Trophoblast cell (in vitro differentiated cells and primary cell): ENCODE results near the gene ATL1.

Experiments used
- DNase-seq, 2 donors: peaks; one replicate each; pipeline ENCODE4 v3.0.0-alpha.2; 2016
- H2AFZ ChIP-seq: 2 replicates; pipeline ENCODE4 v1.6.1; 2013; ENCODE audit warnings: low read length, moderate library complexity, mild to moderate bottlenecking; ENCODE audit not compliant: insufficient read depth, poor library complexity
- H2AK5ac ChIP-seq: 2 replicates; pipeline ENCODE4 v1.6.1; 2013; ENCODE audit warnings: mild to moderate bottlenecking, low read length
- H2BK120ac ChIP-seq: 2 replicates; pipeline ENCODE4 v1.6.1; 2013; ENCODE audit warnings: low read length, mild to moderate bottlenecking, moderate library complexity; ENCODE audit not compliant: insufficient read depth, poor library complexity
- H2BK12ac ChIP-seq: 2 replicates; pipeline ENCODE4 v1.6.1; 2013; ENCODE audit warnings: mild to moderate bottlenecking, low read length, moderate library complexity
- H2BK5ac ChIP-seq: 2 replicates; pipeline ENCODE4 v1.6.1; 2013; ENCODE audit warnings: low read length, low read depth, moderate library complexity, mild to moderate bottlenecking; ENCODE audit not compliant: poor library complexity
- H3K14ac ChIP-seq: 2 replicates; pipeline ENCODE4 v1.6.1; 2013; ENCODE audit warnings: mild to moderate bottlenecking, low read length
- H3K18ac ChIP-seq: 2 replicates; pipeline ENCODE4 v1.6.1; 2013; ENCODE audit warnings: mild to moderate bottlenecking, low read length
- H3K23ac ChIP-seq: 2 replicates; pipeline ENCODE4 v1.6.1; 2013; ENCODE audit warnings: low read length
- H3K27ac ChIP-seq: 2 replicates; pipeline ENCODE4 v1.5.1; 2013; ENCODE audit warnings: low read depth, mild to moderate bottlenecking, inconsistent platforms, low read length, moderate library complexity
- H3K27me3 ChIP-seq: 2 replicates; pipeline ENCODE4 v1.6.1; 2013; ENCODE audit warnings: inconsistent platforms, mild to moderate bottlenecking, low read length, moderate library complexity; ENCODE audit not compliant: insufficient read depth
- H3K36me3 ChIP-seq, 2 experiments: 1 replicate in 1 of 2; 2 replicates in 1 of 2; pipeline ENCODE4 v1.6.1; 2013; ENCODE audit warnings: low read length in 2 of 2, mild to moderate bottlenecking in 2 of 2, moderate library complexity in 1 of 2; ENCODE audit not compliant: insufficient read depth in 2 of 2, control insufficient read depth in 1 of 2
- H3K4ac ChIP-seq: 2 replicates; pipeline ENCODE4 v1.6.1; 2013; ENCODE audit warnings: low read depth, mild to moderate bottlenecking, low read length, moderate library complexity
- H3K4me1 ChIP-seq, 2 experiments: 1 replicate in 1 of 2; 2 replicates in 1 of 2; pipeline ENCODE4 v1.6.1; 2013; ENCODE audit warnings: low read length in 2 of 2, mild to moderate bottlenecking in 2 of 2, moderate library complexity in 1 of 2; ENCODE audit not compliant: insufficient read depth in 2 of 2, control insufficient read depth in 1 of 2
- H3K4me2 ChIP-seq: 2 replicates; pipeline ENCODE4 v1.6.1; 2013; ENCODE audit warnings: inconsistent platforms, mild to moderate bottlenecking, low read length, moderate library complexity
- H3K4me3 ChIP-seq: 2 replicates; pipeline ENCODE4 v1.5.1; 2013; ENCODE audit warnings: mild to moderate bottlenecking, low read depth, low read length, inconsistent platforms
- H3K79me1 ChIP-seq: one replicate; pipeline ENCODE4 v1.6.1; 2013; ENCODE audit warnings: low read length
- H3K79me2 ChIP-seq: 2 replicates; pipeline ENCODE4 v1.6.1; 2013; ENCODE audit warnings: low read length, mild to moderate bottlenecking; ENCODE audit not compliant: control insufficient read depth, insufficient read depth, poor library complexity
- H3K9ac ChIP-seq: 2 replicates; pipeline ENCODE4 v1.6.1; 2013; ENCODE audit warnings: mild to moderate bottlenecking, low read length
- H3K9me3 ChIP-seq: 2 replicates; pipeline ENCODE4 v1.6.1; 2013; ENCODE audit warnings: low read depth, mild to moderate bottlenecking, control low read depth, inconsistent platforms, low read length; ENCODE audit not compliant: insufficient read depth
- H4K12ac ChIP-seq: 2 replicates; pipeline ENCODE4 v1.6.1; 2013; ENCODE audit warnings: low read depth, mild to moderate bottlenecking, low read length, moderate library complexity
- H4K8ac ChIP-seq: 2 replicates; pipeline ENCODE4 v1.6.1; 2013; ENCODE audit warnings: low read depth, mild to moderate bottlenecking, low read length, moderate library complexity
- H4K91ac ChIP-seq: one replicate; pipeline ENCODE4 v1.6.1; 2013; ENCODE audit warnings: low read depth, mild to moderate bottlenecking, low read length, moderate library complexity
- WGBS: extraction: QIAGEN DNeasy Blood & Tissue Kit; methylation state at CpG from one replicate; pipeline ENCODE4 v1.1.7; 2013; ENCODE audit warnings: missing lambda C conversion rate; ENCODE audit not compliant: insufficient read length, insufficient coverage; ENCODE audit errors: extremely low coverage; 5-methylcytosine and 5-hydroxymethylcytosine counted together

Gene ATL1

DNA sequence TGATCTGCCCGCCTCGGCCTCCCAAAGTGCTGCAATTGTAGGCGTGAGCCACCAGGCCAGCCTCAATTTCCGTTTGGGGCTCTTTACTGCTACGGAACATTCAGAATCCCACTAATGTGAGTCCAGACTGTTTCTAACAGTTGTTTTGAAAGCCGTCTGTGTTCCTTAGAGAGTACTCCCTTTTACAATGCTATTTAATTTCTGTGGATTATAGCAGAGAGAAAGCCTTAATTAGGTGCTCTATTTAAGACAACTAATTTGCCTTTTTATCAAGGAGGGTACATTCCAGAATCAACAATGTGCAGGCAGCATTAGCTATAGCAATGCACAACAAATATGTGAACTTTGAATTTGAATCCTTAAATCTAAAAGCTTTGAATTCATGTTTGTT is 110.9 kb downstream of the ATL1 start:
- Histone ChIP-seq H2BK12ac (no peak overlapping the region), H3K9ac (no peak overlapping the region), H3K9me3 (no peaks in the 10 kb centered on the region), H3K14ac (no peak overlapping the region), H2AFZ (no peak overlapping the region), H3K18ac (no peak overlapping the region), H3K4me1 (peaks cover 5 to 6% of the 10 kb centered on the region in 2 experiments), H2BK5ac (no peak overlapping the region), H3K27ac (no peak overlapping the region), H3K36me3 (no peaks in the 10 kb centered on the region), H3K4me2 (no peak overlapping the region), H2AK5ac (no peak overlapping the region), H4K8ac (no peak overlapping the region), H3K79me2 (peaks cover 5% of the 10 kb centered on the region), H4K12ac (no peak overlapping the region), H3K79me1 (peaks cover 9% of the 10 kb centered on the region), H3K4me3 (no peak overlapping the region), H3K4ac (no peak overlapping the region), H3K27me3 (no peaks in the 10 kb centered on the region), H2BK120ac (no peak overlapping the region), H3K23ac (no peak overlapping the region), H4K91ac (no peak overlapping the region)
- peak in 1 of 2 donors; percentile 47 for DNase-seq
- no CpG with 5 or more reads among the region's 6 CpGs for WGBS

DNA sequence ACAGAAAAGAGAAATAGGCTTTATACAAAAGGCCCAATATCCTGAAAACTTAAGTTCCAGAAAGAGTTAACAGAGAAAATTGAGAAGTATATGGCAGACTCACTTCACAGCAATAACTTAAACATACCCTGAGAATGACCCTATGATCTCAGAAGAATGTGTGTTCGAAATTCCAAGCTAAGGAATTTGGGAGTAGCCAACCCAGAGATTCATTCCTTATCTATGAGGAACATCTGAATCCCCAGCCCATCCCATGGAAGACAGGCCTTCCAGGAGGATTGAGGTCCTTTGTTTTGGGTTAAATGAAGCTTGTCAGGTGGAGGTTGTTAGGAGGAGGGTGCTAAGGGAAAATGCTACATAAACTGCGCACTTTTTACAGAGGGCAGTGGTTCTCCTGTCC is 115.7 kb downstream of the ATL1 start:
- no peaks in the 10 kb centered on the region for H3K27me3 ChIP-seq
- H2BK12ac ChIP-seq, result peak overlapping the region; percentile 82
- H3K27ac ChIP-seq, result no peak overlapping the region
- H3K36me3 ChIP-seq, result no peaks in the 10 kb centered on the region
- peaks cover 3 to 8% of the 10 kb centered on the region in 2 experiments for H3K4me1 ChIP-seq
- H3K4me3 ChIP-seq, result no peak overlapping the region
- H3K14ac ChIP-seq, result no peak overlapping the region
- no peak overlapping the region for H2AK5ac ChIP-seq
- H3K23ac ChIP-seq, result no peak overlapping the region
- H3K9ac ChIP-seq, result no peak overlapping the region
- H4K12ac ChIP-seq, result no peak overlapping the region
- WGBS, result no CpG with 5 or more reads among the region's 2 CpGs
- no peak overlapping the region for H3K18ac ChIP-seq
- no peaks in the 10 kb centered on the region for H3K79me2 ChIP-seq
- no peak overlapping the region for H2AFZ ChIP-seq
- no peak overlapping the region for H4K91ac ChIP-seq
- no peak overlapping the region for H3K4ac ChIP-seq
- H4K8ac ChIP-seq, result no peak overlapping the region
- H2BK5ac ChIP-seq, result peak overlapping the region; percentile 46
- no peaks in the 10 kb centered on the region for H3K9me3 ChIP-seq
- peak in 1 of 2 donors; percentile 66 for DNase-seq
- H2BK120ac ChIP-seq, result peak overlapping the region; percentile 31
- no peaks in the 10 kb centered on the region for H3K79me1 ChIP-seq
- peak overlapping the region; percentile 47 for H3K4me2 ChIP-seq

DNA sequence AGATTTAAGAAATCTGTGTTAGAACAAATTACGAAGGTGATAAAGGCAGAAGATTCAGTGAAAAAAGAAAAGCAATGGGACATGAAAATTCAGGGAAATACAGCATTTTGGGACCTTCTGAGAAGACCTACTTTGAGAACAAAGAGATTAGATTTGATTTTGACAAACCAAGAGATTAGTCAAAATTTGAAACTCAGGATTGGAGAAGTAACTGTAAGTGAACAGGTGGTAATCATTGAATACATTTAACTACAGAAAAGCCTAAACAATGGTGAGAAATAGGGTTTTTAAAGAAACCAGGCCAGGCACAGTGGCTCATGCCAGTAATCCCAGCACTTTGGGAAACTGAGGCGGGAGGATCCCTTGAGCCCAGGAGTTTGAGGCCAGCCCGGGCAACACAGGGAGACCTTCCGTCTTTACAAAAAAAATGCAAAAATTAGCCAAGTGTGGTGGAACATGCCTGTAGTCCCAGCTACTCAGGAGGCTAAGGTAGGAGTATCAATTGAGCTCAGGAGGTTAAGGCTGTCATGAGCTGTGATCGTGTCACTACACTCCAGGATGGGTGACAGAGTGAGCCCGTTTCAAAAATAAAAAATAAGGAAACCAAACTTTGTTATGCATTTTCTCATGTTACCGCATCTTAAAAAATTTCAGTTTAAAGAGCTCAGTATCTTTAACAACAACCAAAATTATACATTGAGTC is 117.0 kb downstream of the ATL1 start:
- Histone ChIP-seq H3K23ac (no peak overlapping the region), H4K12ac (no peak overlapping the region), H4K91ac (no peak overlapping the region), H3K9me3 (no peaks in the 10 kb centered on the region), H2BK5ac (no peak overlapping the region), H3K4ac (no peak overlapping the region), H2AFZ (no peak overlapping the region), H3K4me2 (no peak overlapping the region), H3K79me2 (no peaks in the 10 kb centered on the region), H3K79me1 (no peaks in the 10 kb centered on the region), H4K8ac (no peak overlapping the region), H3K14ac (no peak overlapping the region), H3K36me3 (no peaks in the 10 kb centered on the region), H3K4me1 (peaks cover 3 to 8% of the 10 kb centered on the region in 2 experiments), H3K27ac (no peak overlapping the region), H3K18ac (no peak overlapping the region), H2AK5ac (no peak overlapping the region), H2BK12ac (no peak overlapping the region), H3K27me3 (no peaks in the 10 kb centered on the region), H3K4me3 (no peak overlapping the region), H2BK120ac (no peak overlapping the region), H3K9ac (no peak overlapping the region)
- WGBS, result no CpG with 5 or more reads among the region's 7 CpGs
- DNase-seq, result no peak

DNA sequence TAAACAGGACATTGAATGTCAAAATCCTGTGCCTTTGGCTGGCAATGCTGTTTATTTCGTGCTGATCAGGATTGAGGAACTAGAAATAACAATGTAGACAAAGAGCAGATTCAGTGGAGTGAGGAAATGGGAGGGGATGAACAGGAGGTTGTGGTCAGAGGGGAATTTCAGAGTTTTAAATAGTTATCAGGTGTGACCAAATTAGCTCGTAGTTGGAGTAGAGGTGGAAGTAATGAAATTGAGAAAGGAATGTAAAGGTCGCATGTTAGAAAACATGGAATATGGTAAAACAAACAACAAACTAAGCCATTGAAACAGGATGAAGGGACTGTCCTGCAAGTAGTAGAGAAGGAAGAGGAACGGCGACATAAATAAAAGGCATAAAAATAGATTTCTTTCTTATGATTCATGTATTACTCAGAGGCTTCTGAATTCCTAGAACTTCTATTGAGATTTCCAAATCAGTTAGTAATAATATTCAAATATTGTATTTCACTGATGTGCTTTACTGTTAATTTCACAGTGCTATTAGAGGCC is 117.7 kb downstream of the ATL1 start:
- no peak overlapping the region for H4K91ac ChIP-seq
- H3K4me1 ChIP-seq, result peaks cover 3 to 8% of the 10 kb centered on the region in 2 experiments
- H3K23ac ChIP-seq, result no peak overlapping the region
- WGBS, result 100% methylated on average over 2 of the region's 5 CpGs
- H3K79me2 ChIP-seq, result no peaks in the 10 kb centered on the region
- no peak overlapping the region for H4K12ac ChIP-seq
- no peaks in the 10 kb centered on the region for H3K36me3 ChIP-seq
- H2AK5ac ChIP-seq, result no peak overlapping the region
- H2AFZ ChIP-seq, result no peak overlapping the region
- H3K14ac ChIP-seq, result no peak overlapping the region
- H3K9me3 ChIP-seq, result no peaks in the 10 kb centered on the region
- H3K27ac ChIP-seq, result no peak overlapping the region
- H3K4me2 ChIP-seq, result no peak overlapping the region
- no peak overlapping the region for H3K4me3 ChIP-seq
- H3K27me3 ChIP-seq, result no peaks in the 10 kb centered on the region
- no peak overlapping the region for H3K9ac ChIP-seq
- no peak overlapping the region for H2BK5ac ChIP-seq
- no peak overlapping the region for H2BK120ac ChIP-seq
- H3K79me1 ChIP-seq, result no peaks in the 10 kb centered on the region
- no peak overlapping the region for H4K8ac ChIP-seq
- DNase-seq, result peak in 1 of 2 donors; percentile 41
- no peak overlapping the region for H3K4ac ChIP-seq
- no peak overlapping the region for H3K18ac ChIP-seq
- H2BK12ac ChIP-seq, result no peak overlapping the region
